ENCODE data around the gene ADSS2.

Gene ADSS2

DNA sequence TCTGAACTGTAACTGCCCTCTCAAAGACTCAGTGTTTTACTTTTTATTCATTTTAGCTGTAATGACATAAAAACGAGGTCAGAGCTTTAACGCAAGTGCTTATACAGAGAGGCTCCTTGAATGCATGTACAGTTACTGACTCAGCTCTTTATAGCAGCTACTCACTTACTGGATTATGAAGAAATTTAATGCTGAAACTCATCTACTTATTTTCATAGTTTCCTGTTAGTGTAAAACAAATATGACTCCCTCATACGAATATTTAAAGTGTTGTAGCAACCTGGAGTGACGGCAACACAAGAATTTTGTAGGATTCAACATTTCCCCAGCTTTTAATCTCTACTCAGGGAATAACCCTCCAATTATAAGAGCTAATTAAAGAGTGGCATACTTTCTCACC, 32.7 kb downstream of the ADSS2 start:
- no peak overlapping the region for H3K4me2 ChIP-seq (ENCODE audit: low read length)
- H3K4me1 ChIP-seq, result no peaks in the 10 kb centered on the region
- H3K4me3 ChIP-seq (ENCODE audit: low read depth, low read length), result no peak overlapping the region
- no peaks in the 10 kb centered on the region for H3K36me3 ChIP-seq (ENCODE audit: control insufficient read depth, insufficient read depth, low read length)
- H3K27ac ChIP-seq, result no peak overlapping the region
- H2AFZ ChIP-seq, result no peak overlapping the region
- TF ChIP-seq CTCF (IDR thresholded peaks at IDR 0.05), result no peak
- no peaks in the 10 kb centered on the region for H3K9me3 ChIP-seq (ENCODE audit: control insufficient read depth, low read length)
- H3K79me2 ChIP-seq, result no peaks in the 10 kb centered on the region
- H3K9ac ChIP-seq, result no peak overlapping the region
- H3K27me3 ChIP-seq (ENCODE audit: control insufficient read depth, insufficient read depth, low read length), result no peaks in the 10 kb centered on the region

GRCh38 chr1:244414543-244414942, 37.2 kb downstream of the ADSS2 start:
- Histone ChIP-seq H3K9ac (no peak overlapping the region), H3K79me2 (no peaks in the 10 kb centered on the region), H3K4me2 (ENCODE audit: low read length) (no peak overlapping the region), H3K36me3 (ENCODE audit: control insufficient read depth, insufficient read depth, low read length) (no peaks in the 10 kb centered on the region), H3K9me3 (ENCODE audit: control insufficient read depth, low read length) (no peaks in the 10 kb centered on the region), H3K4me3 (ENCODE audit: low read depth, low read length) (no peak overlapping the region), H3K27me3 (ENCODE audit: control insufficient read depth, insufficient read depth, low read length) (no peaks in the 10 kb centered on the region), H3K27ac (no peak overlapping the region), H2AFZ (no peak overlapping the region), H3K4me1 (no peaks in the 10 kb centered on the region)
- no peak for TF ChIP-seq CTCF (IDR thresholded peaks at IDR 0.05)

DNA sequence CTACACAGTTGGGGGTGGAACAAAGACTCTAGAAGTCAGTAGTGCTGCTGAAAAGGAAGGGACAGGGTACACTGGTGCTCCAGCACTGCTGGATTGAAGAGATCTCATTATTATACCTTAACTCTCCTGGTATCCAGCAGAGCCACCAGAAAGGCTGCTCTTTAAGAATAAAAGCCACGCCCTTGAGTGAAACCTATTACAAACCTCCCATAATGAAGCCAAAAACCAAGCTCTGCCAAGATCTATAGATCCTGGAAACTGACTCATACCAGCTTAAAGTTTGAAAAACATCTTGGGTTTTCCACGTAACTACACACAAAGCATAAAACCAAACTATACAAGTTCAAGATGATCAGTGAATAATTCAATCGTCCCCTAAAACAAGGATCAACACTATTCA, 38.0 kb downstream of the ADSS2 start:
- Histone ChIP-seq H2AFZ (no peak overlapping the region), H3K27me3 (ENCODE audit: control insufficient read depth, insufficient read depth, low read length) (no peaks in the 10 kb centered on the region), H3K9me3 (ENCODE audit: control insufficient read depth, low read length) (no peaks in the 10 kb centered on the region), H3K27ac (no peak overlapping the region), H3K79me2 (no peaks in the 10 kb centered on the region), H3K4me1 (no peaks in the 10 kb centered on the region), H3K4me3 (ENCODE audit: low read depth, low read length) (no peak overlapping the region), H3K9ac (no peak overlapping the region), H3K4me2 (ENCODE audit: low read length) (no peak overlapping the region), H3K36me3 (ENCODE audit: control insufficient read depth, insufficient read depth, low read length) (no peaks in the 10 kb centered on the region)
- no peak for TF ChIP-seq CTCF (IDR thresholded peaks at IDR 0.05)

DNA sequence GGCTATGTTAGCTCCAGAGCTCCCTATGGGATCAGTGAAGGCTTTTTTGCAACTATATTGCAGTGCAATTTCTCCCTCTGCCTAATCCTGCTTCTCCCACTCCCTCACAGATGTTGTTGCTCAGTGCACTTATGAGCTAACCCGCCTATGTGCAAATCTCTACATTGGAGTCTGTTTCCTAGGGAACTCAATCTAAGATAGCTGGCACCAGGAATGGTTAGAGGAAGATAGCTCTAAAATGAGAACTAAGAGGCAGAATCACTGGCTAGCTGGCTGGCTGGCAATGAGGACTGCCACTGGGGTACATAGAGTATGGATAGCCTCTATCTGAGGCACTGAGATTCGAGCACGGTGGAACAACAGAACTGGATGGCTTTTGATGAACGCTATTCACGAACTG, 39.5 kb downstream of the ADSS2 start:
- no peaks in the 10 kb centered on the region for H3K4me1 ChIP-seq
- H3K9ac ChIP-seq, result no peak overlapping the region
- H3K9me3 ChIP-seq (ENCODE audit: control insufficient read depth, low read length), result no peaks in the 10 kb centered on the region
- H3K4me3 ChIP-seq (ENCODE audit: low read depth, low read length), result no peak overlapping the region
- TF ChIP-seq CTCF (IDR thresholded peaks at IDR 0.05), result no peak
- no peaks in the 10 kb centered on the region for H3K36me3 ChIP-seq (ENCODE audit: control insufficient read depth, insufficient read depth, low read length)
- no peak overlapping the region for H3K4me2 ChIP-seq (ENCODE audit: low read length)
- no peak overlapping the region for H3K27ac ChIP-seq
- no peaks in the 10 kb centered on the region for H3K79me2 ChIP-seq
- no peak overlapping the region for H2AFZ ChIP-seq
- no peaks in the 10 kb centered on the region for H3K27me3 ChIP-seq (ENCODE audit: control insufficient read depth, insufficient read depth, low read length)

DNA sequence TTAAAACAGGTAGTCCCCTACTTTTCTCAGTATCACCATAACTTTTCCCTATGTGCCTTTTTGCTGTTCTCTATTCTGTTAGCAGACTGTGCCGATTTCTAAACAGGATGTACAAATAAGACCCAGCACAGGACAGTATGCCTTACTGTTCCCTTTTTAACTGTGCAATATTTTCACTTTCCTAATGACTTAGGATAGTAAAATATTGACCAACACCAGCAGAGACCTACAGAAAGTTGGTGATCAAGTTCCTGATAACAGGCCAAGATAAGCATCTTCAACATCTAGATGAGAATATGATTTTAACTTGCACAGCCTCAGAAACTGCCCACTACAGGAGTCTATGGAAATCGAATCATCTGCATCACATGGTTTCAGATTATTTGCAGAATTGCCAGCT, 42.0 kb downstream of the ADSS2 start:
- Histone ChIP-seq H2AFZ (no peak overlapping the region), H3K27me3 (ENCODE audit: control insufficient read depth, insufficient read depth, low read length) (no peaks in the 10 kb centered on the region), H3K79me2 (no peaks in the 10 kb centered on the region), H3K36me3 (ENCODE audit: control insufficient read depth, insufficient read depth, low read length) (no peaks in the 10 kb centered on the region), H3K27ac (no peak overlapping the region), H3K4me3 (ENCODE audit: low read depth, low read length) (no peak overlapping the region), H3K4me1 (no peaks in the 10 kb centered on the region), H3K9ac (no peak overlapping the region), H3K9me3 (ENCODE audit: control insufficient read depth, low read length) (no peaks in the 10 kb centered on the region), H3K4me2 (ENCODE audit: low read length) (no peak overlapping the region)
- TF ChIP-seq CTCF (IDR thresholded peaks at IDR 0.05), result no peak

Measured in parathyroid adenoma (tissue), 2 donors.